SK-N-SH (cell line): Measurements from ENCODE around the gene MINK1. TPM values are rescaled to one million over a fixed set of nuclear protein-coding genes. Genes with fewer than 3 reads are reported as not detected.

Source experiments
- CTCF ChIA-PET: fragments of 300-600, 350-600 bp; formaldehyde crosslinking; extraction: SDS; loops from one replicate; lab custom pipeline; 2021; lab: Yijun Ruan, JAX
- POLR2A ChIA-PET: fragments of 350-600 bp; sonication (Branson Sonifier 250); formaldehyde crosslinking; extraction: SDS; loops from one replicate; lab custom pipeline; 2020; ENCODE audit warnings: antibody characterized with exemption, inconsistent platforms; lab: Yijun Ruan, JAX
- DNase-seq: peaks from one replicate; pipeline ENCODE4 v3.0.0; 2012
- H2AFZ ChIP-seq: fragments of 200-600 bp; sonication (generic); 2 replicates; pipeline ENCODE4 v1.8.1; 2016; ENCODE audit warnings: antibody characterized with exemption, mild to moderate bottlenecking, low read depth
- H3F3A ChIP-seq: fragments of 200-600 bp; sonication (generic); replicated peaks from 2 replicates; pipeline ENCODE3; 2016; ENCODE audit warnings: antibody characterized with exemption, mild to moderate bottlenecking; ENCODE audit not compliant: insufficient read depth
- H3K27ac ChIP-seq, 2 experiments: fragments of 200-500 bp in 1 of 2; fragments of 200-600 bp in 1 of 2; sonication (Bioruptor generic) in 1 of 2; sonication (generic), shearing (Covaris generic) in 1 of 2; 2 replicates each; pipeline versions ENCODE4 v1.5.1 to v1.6.1; 2014 to 2016; ENCODE audit warnings: low read depth in 2 of 2, inconsistent platforms in 1 of 2, low read length in 1 of 2, mild to moderate bottlenecking in 1 of 2, mixed read lengths in 1 of 2
- H3K27me3 ChIP-seq: fragments of 200-600 bp; sonication (generic), shearing (Covaris generic); 2 replicates; pipeline ENCODE4 v1.6.1; 2016; ENCODE audit warnings: mixed run types; ENCODE audit not compliant: insufficient read depth
- H3K36me3 ChIP-seq, 2 experiments: fragments of 200-500 bp in 1 of 2; fragments of 200-600 bp in 1 of 2; sonication (Bioruptor generic) in 1 of 2; sonication (generic) in 1 of 2; replicated peaks in 1 of 2; 2 replicates each; pipeline versions ENCODE3 to v1.5.1; 2014 to 2016; ENCODE audit warnings: low read length in 1 of 2, mild to moderate bottlenecking in 1 of 2; ENCODE audit not compliant: insufficient read depth in 2 of 2, control insufficient read depth in 1 of 2
- H3K4me1 ChIP-seq, 2 experiments: fragments of 200-500 bp in 1 of 2; fragments of 200-600 bp in 1 of 2; sonication (Bioruptor generic) in 1 of 2; sonication (generic), shearing (Covaris generic) in 1 of 2; 2 replicates each; pipeline versions ENCODE4 v1.5.1 to v1.6.1; 2014 to 2016; ENCODE audit warnings: low read depth in 1 of 2, low read length in 1 of 2, mixed run types in 1 of 2; ENCODE audit not compliant: insufficient read depth in 2 of 2, control insufficient read depth in 1 of 2
- H3K4me2 ChIP-seq: fragments of 200-600 bp; sonication (generic), shearing (Covaris generic); 2 replicates; pipeline ENCODE4 v1.6.1; 2017; ENCODE audit warnings: mixed run types
- H3K4me3 ChIP-seq, 2 experiments: fragments of 200-500 bp in 1 of 2; fragments of 200-600 bp in 1 of 2; sonication (Bioruptor generic) in 1 of 2; sonication (generic), shearing (Covaris generic) in 1 of 2; 2 replicates each; pipeline versions ENCODE4 v1.5.1 to v1.8.1; 2014 to 2016; ENCODE audit warnings: low read depth in 2 of 2, inconsistent platforms in 1 of 2, low read length in 1 of 2, mild to moderate bottlenecking in 1 of 2, mixed read lengths in 1 of 2, moderate library complexity in 1 of 2
- H3K79me2 ChIP-seq: fragments of 200-600 bp; sonication (generic); 2 replicates; pipeline ENCODE4 v1.8.1; 2017; ENCODE audit warnings: mild to moderate bottlenecking; ENCODE audit not compliant: insufficient read depth
- H3K9ac ChIP-seq: fragments of 200-600 bp; sonication (generic); 2 replicates; pipeline ENCODE4 v1.6.1; 2017; ENCODE audit warnings: mixed run types
- H3K9me2 ChIP-seq: fragments of 200-600 bp; sonication (generic); 2 replicates; pipeline ENCODE4 v1.6.1; 2017; ENCODE audit warnings: mixed run types
- H3K9me3 ChIP-seq: fragments of 200-600 bp; sonication (generic); 2 replicates; pipeline ENCODE4 v1.6.1; 2017; ENCODE audit warnings: mixed run types, mild to moderate bottlenecking, moderate library complexity
- H4K20me1 ChIP-seq: fragments of 200-600 bp; sonication (generic); 2 replicates; pipeline ENCODE4 v1.6.1; 2017; ENCODE audit warnings: mild to moderate bottlenecking, mixed run types; ENCODE audit not compliant: insufficient read depth
- EP300 ChIP-seq, 2 experiments: IDR thresholded peaks; 2 replicates each; pipeline versions ENCODE4 v1.4.0 to v1.6.1; 2012; ENCODE audit warnings: borderline replicate concordance in 1 of 2, low read depth in 1 of 2, low read length in 1 of 2
- EZH2phosphoT487 ChIP-seq: fragments of 200-600 bp; sonication (generic); IDR thresholded peaks from 2 replicates; pipeline ENCODE4 v1.6.1; 2017; ENCODE audit warnings: low read depth, mixed run types, mild to moderate bottlenecking, antibody characterized with exemption, moderate library complexity, borderline replicate concordance
- FOXJ3 ChIP-seq: sonication (generic); formaldehyde crosslinking; IDR thresholded peaks from 2 replicates; pipeline ENCODE4 v1.5.1; 2020; ENCODE audit warnings: mild to moderate bottlenecking, missing genetic modification reagents
- GABPA ChIP-seq: IDR thresholded peaks from 2 replicates; pipeline ENCODE4 v1.4.0; 2012; ENCODE audit warnings: low read depth, mild to moderate bottlenecking
- GATA2 ChIP-seq: sonication (generic); formaldehyde crosslinking; IDR thresholded peaks from 2 replicates; pipeline ENCODE4 v1.5.0; 2020; ENCODE audit warnings: mild to moderate bottlenecking, missing genetic modification reagents
- JUND ChIP-seq: IDR thresholded peaks from 2 replicates; pipeline ENCODE4 v1.4.0; 2012
- MXI1 ChIP-seq: IDR thresholded peaks from 2 replicates; pipeline ENCODE4 v1.6.1; 2012; ENCODE audit warnings: mild to moderate bottlenecking, low read depth, low read length, improper control_type of control experiment
- POLR2AphosphoS5 ChIP-seq: IDR thresholded peaks from 2 replicates; pipeline ENCODE4 v1.6.1; 2012; ENCODE audit warnings: low read depth, low read length
- RCOR1 ChIP-seq: fragments of 150-350 bp; IDR thresholded peaks from 2 replicates; pipeline ENCODE4 v1.6.1; 2017; ENCODE audit warnings: antibody characterized with exemption, low read length
- RXRA ChIP-seq: IDR thresholded peaks from 2 replicates; pipeline ENCODE4 v1.4.0; 2012; ENCODE audit warnings: low read depth, mild to moderate bottlenecking, borderline replicate concordance
- SIN3A ChIP-seq: IDR thresholded peaks from 2 replicates; pipeline ENCODE4 v1.6.1; 2012; ENCODE audit warnings: low read depth, mild to moderate bottlenecking, low read length, moderate library complexity, borderline replicate concordance
- YY1 ChIP-seq: IDR thresholded peaks from 2 replicates; pipeline ENCODE4 v1.4.0; 2012; ENCODE audit warnings: low read depth, mild to moderate bottlenecking
- WGBS: methylation state at CpG from one replicate; pipeline ENCODE4 v1.1.6; 2017; ENCODE audit warnings: low lambda C conversion rate; 5-methylcytosine and 5-hydroxymethylcytosine counted together
- polyA plus RNA-seq, 3 experiments: library from polyadenylated mRNA; depleted of rRNA; stranded (reverse); fragments of >200 nt; gene quantifications; 2 replicates each; pipeline ENCODE4 v1.2.3, GENCODE V29; 2012
- TF ChIP-seq, protein P1 (sequence below): IDR thresholded peaks from 2 replicates; pipeline ENCODE4 v1.4.0; 2012; ENCODE audit warnings: low read depth, borderline replicate concordance
- TF ChIP-seq, protein P2 (sequence below): IDR thresholded peaks from 2 replicates; pipeline ENCODE4; 2012
- TF ChIP-seq, protein P3 (sequence below): fragments of 150-350 bp; IDR thresholded peaks from 2 replicates; pipeline ENCODE4 v1.6.1; 2016; ENCODE audit warnings: mild to moderate bottlenecking, low read depth, low read length
- TF ChIP-seq, protein P4 (sequence below): fragments of 150-350 bp; IDR thresholded peaks from 2 replicates; pipeline ENCODE4 v1.6.1; 2017; ENCODE audit warnings: antibody characterized with exemption, low read length, low read depth, borderline replicate concordance
- TF ChIP-seq, protein P5 (sequence below): IDR thresholded peaks from 2 replicates; pipeline ENCODE4 v1.4.0; 2012; ENCODE audit warnings: low read depth

Gene MINK1
- polyA plus RNA-seq, 1 of the 3 experiments (the other 2 are of a cell fraction), result 64.7 TPM

DNA sequence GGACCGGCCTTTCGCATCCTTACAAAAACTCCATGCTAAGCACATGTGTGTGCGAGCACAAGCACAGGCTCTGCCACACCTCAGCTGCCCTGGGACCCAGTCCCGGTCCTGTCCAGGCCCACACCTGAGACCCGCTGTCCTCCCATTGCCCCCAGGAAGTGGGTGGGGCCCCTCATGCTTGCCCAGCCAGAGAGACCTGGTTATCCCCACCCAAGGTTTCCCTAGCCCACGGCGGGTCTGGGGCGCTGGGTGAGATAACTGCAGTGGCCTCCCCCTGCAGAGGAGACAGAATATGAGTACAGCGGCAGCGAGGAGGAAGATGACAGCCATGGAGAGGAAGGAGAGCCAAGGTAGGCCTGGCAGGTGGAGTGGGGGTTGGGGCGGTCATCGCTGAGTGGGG is 53.7 kb downstream of the MINK1 start:
- Histone ChIP-seq H3K36me3 (peaks cover 4 to 50% of the 10 kb centered on the region in 2 experiments), H3K4me3 (no peak overlapping the region), H3K4me2 (no peak overlapping the region), H4K20me1 (no peaks in the 10 kb centered on the region), H3K79me2 (no peaks in the 10 kb centered on the region), H2AFZ (no peak overlapping the region), H3K27ac (no peak overlapping the region), H3K9me3 (no peaks in the 10 kb centered on the region), H3K9ac (no peak overlapping the region), H3K4me1 (no peaks in the 10 kb centered on the region), H3K27me3 (no peaks in the 10 kb centered on the region), H3K9me2 (no peaks in the 10 kb centered on the region), H3F3A (peaks cover 3% of the 10 kb centered on the region)
- ChIA-PET CTCF (interaction anchor here (1.0 to 16.4 kb wide), 3 partner anchors 13 to 101 kb away, joined by 4 to 235 read pairs (median 5); partner anchors contain the start of genes GLTPD2 and VMO1), POLR2A (no interaction called here)
- over 99% methylated on average over 12 of the region's 12 CpGs for WGBS
- DNase-seq, result no peak
- no peak for TF ChIP-seq RCOR1
- TF ChIP-seq GABPA, result no peak
- TF ChIP-seq SIN3A, result no peak
- TF ChIP-seq, protein P1, sequence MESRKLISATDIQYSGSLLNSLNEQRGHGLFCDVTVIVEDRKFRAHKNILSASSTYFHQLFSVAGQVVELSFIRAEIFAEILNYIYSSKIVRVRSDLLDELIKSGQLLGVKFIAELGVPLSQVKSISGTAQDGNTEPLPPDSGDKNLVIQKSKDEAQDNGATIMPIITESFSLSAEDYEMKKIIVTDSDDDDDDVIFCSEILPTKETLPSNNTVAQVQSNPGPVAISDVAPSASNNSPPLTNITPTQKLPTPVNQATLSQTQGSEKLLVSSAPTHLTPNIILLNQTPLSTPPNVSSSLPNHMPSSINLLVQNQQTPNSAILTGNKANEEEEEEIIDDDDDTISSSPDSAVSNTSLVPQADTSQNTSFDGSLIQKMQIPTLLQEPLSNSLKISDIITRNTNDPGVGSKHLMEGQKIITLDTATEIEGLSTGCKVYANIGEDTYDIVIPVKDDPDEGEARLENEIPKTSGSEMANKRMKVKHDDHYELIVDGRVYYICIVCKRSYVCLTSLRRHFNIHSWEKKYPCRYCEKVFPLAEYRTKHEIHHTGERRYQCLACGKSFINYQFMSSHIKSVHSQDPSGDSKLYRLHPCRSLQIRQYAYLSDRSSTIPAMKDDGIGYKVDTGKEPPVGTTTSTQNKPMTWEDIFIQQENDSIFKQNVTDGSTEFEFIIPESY, result no peak
- TF ChIP-seq YY1, result no peak
- TF ChIP-seq RXRA, result no peak
- TF ChIP-seq JUND, result no peak
- TF ChIP-seq EZH2phosphoT487, result no peak
- no peak for TF ChIP-seq GATA2 (CRISPR knock-in tag)
- TF ChIP-seq EP300 (IDR thresholded peaks at IDR 0.05; ENCODE audit: borderline replicate concordance in 1 of 2, low read depth in 1 of 2, low read length in 1 of 2), result no peak
- TF ChIP-seq FOXJ3 (CRISPR knock-in tag), result no peak
- TF ChIP-seq, protein P2, sequence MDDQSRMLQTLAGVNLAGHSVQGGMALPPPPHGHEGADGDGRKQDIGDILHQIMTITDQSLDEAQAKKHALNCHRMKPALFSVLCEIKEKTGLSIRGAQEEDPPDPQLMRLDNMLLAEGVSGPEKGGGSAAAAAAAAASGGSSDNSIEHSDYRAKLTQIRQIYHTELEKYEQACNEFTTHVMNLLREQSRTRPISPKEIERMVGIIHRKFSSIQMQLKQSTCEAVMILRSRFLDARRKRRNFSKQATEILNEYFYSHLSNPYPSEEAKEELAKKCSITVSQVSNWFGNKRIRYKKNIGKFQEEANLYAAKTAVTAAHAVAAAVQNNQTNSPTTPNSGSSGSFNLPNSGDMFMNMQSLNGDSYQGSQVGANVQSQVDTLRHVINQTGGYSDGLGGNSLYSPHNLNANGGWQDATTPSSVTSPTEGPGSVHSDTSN, result no peak
- TF ChIP-seq, protein P3, sequence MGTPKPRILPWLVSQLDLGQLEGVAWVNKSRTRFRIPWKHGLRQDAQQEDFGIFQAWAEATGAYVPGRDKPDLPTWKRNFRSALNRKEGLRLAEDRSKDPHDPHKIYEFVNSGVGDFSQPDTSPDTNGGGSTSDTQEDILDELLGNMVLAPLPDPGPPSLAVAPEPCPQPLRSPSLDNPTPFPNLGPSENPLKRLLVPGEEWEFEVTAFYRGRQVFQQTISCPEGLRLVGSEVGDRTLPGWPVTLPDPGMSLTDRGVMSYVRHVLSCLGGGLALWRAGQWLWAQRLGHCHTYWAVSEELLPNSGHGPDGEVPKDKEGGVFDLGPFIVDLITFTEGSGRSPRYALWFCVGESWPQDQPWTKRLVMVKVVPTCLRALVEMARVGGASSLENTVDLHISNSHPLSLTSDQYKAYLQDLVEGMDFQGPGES, result no peak
- TF ChIP-seq, protein P4, sequence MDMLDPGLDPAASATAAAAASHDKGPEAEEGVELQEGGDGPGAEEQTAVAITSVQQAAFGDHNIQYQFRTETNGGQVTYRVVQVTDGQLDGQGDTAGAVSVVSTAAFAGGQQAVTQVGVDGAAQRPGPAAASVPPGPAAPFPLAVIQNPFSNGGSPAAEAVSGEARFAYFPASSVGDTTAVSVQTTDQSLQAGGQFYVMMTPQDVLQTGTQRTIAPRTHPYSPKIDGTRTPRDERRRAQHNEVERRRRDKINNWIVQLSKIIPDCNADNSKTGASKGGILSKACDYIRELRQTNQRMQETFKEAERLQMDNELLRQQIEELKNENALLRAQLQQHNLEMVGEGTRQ, result no peak
- TF ChIP-seq, protein P5, sequence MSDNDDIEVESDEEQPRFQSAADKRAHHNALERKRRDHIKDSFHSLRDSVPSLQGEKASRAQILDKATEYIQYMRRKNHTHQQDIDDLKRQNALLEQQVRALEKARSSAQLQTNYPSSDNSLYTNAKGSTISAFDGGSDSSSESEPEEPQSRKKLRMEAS, result no peak
- TF ChIP-seq MXI1, result no peak
- TF ChIP-seq POLR2AphosphoS5, result no peak
